OCI-M2 (cell line): ENCODE data around the gene ABHD11.
"Not testable (repeated sequence)": the region's sequence is repeated elsewhere in the genome, so short reads cannot be mapped to it uniquely, and the experiment has no call there.

Source experiments
- DNase-seq: peaks from one replicate; lab custom pipeline; 2025; ENCODE audit not compliant: unreplicated experiment; lab: John Stamatoyannopoulos, UW

The ABHD11 gene

GRCh38 chr7:73719806-73720169, 18.8 kb downstream of the ABHD11 start:
- DNase-seq, result no peak

- DNase-seq, result no peak
These were observed 19.4 kb downstream of the ABHD11 start, which contains the start of gene STX1A for GRCh38 chr7:73718905-73719805. TSS of gene STX1A (minus strand) at chr7:73719669. CDS start at chr7:73719631, 38 bp downstream.

- DNase-seq, result no peak
These were observed 20.1 kb downstream of the ABHD11 start for GRCh38 chr7:73718438-73718881.

GRCh38 chr7:73717991-73718405, 20.6 kb downstream of the ABHD11 start:
- no peak for DNase-seq

- no peak for DNase-seq
These were observed 21.4 kb downstream of the ABHD11 start for GRCh38 chr7:73717025-73717807.

GRCh38 chr7:73716318-73716890, 22.2 kb downstream of the ABHD11 start:
- no peak for DNase-seq

GRCh38 chr7:73715648-73716317, 22.8 kb downstream of the ABHD11 start:
- DNase-seq, result peak; percentile 28

GRCh38 chr7:73713319-73713718, 25.3 kb downstream of the ABHD11 start:
- not testable (repeated sequence) for DNase-seq

GRCh38 chr7:73712773-73713172, 25.8 kb downstream of the ABHD11 start:
- DNase-seq, result no peak

- no peak for DNase-seq
These were observed 29.5 kb downstream of the ABHD11 start for GRCh38 chr7:73708961-73709549.

- no peak for DNase-seq
These were observed 31.5 kb downstream of the ABHD11 start for GRCh38 chr7:73707045-73707631.

- DNase-seq, result no peak
These were observed 32.2 kb downstream of the ABHD11 start for GRCh38 chr7:73706126-73707044.

- DNase-seq, result no peak
These were observed 33.1 kb downstream of the ABHD11 start for GRCh38 chr7:73705551-73705920.

- no peak for DNase-seq
These were observed 33.7 kb downstream of the ABHD11 start for GRCh38 chr7:73704640-73705550.

- DNase-seq, result no peak
These were observed 34.6 kb downstream of the ABHD11 start for GRCh38 chr7:73703757-73704639.

- DNase-seq, result no peak
These were observed 35.4 kb downstream of the ABHD11 start for GRCh38 chr7:73703225-73703624.

- DNase-seq, result no peak
These were observed 35.9 kb downstream of the ABHD11 start for GRCh38 chr7:73702665-73703064.
